Mesenteric fat pad (tissue), 1 donor: Measurements from ENCODE around the gene CACUL1. TPM values are rescaled to one million over a fixed set of nuclear protein-coding genes. Genes with fewer than 3 reads are reported as not detected.
"Not testable (repeated sequence)": the region's sequence is repeated elsewhere in the genome, so short reads cannot be mapped to it uniquely, and the experiment has no call there.

Experiments
- DNase-seq: peaks from one replicate; pipeline ENCODE4 v3.0.0-alpha.2; 2020; ENCODE audit warnings: low spot score
- long read RNA-seq: library from polyadenylated mRNA; unstranded; transcript quantifications from one replicate; pipeline ENCODE4 v2.0.0, GENCODE V29; 2020
- total RNA-seq: library from RNA; stranded (reverse); fragmentation: NEBNext Ultra II Directional; extraction: Animal tissue kit (Norgen Biotek cat#: 25700); gene quantifications from one replicate; pipeline ENCODE4 v1.2.1, GENCODE V29; 2021
- donor health status: DM: yes; HTN: yes; CAD: no.

Gene CACUL1
- total RNA-seq = 54.8 TPM
- long read RNA-seq, full-length matches to known transcripts = 133 of 154 reads
- long read RNA-seq, partial matches to known transcripts = 2 of 154 reads
- long read RNA-seq, other reads (novel, unspliced or antisense) = 19 of 154 reads

GRCh38 chr10:118754556-118755423 lies at the start of gene CACUL1:
TSS of gene CACUL1 (minus strand) at chr10:118754970. CDS start at chr10:118754762, 208 bp downstream.
- peak; percentile 100 for DNase-seq

DNA sequence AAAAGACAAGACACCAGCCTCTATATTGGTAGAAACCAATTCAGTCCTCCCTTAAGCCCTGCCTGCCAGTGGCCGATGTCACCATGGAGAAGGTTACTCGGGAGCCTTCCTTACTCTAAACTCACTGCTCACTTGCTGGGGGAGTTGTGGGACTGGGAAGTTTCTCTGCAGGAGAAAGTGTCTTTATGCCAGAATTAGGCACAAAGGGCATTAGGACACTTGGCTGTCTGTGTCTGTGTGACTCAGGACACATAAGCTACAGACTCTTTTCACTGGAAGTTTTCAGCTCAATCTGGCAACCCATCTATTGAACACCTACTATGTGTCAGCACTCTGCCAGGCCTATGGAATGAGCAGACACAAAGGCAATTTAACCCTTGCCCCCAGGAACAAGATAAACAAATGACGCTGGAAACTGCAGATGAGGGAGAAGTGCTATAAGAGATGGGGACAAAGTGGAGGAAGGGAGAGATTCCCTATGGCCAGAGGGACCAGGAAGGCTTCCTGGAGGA lies 49.5 kb upstream of the CACUL1 start:
- peak; percentile 43 for DNase-seq

- DNase-seq = peak; percentile 80
These were observed 47.5 kb upstream of the CACUL1 start for GRCh38 chr10:118802126-118802793.

- no peak for DNase-seq
These were observed 46.1 kb upstream of the CACUL1 start for GRCh38 chr10:118800920-118801319.

GRCh38 chr10:118799777-118800176 lies 45.0 kb upstream of the CACUL1 start:
- DNase-seq = no peak

DNA sequence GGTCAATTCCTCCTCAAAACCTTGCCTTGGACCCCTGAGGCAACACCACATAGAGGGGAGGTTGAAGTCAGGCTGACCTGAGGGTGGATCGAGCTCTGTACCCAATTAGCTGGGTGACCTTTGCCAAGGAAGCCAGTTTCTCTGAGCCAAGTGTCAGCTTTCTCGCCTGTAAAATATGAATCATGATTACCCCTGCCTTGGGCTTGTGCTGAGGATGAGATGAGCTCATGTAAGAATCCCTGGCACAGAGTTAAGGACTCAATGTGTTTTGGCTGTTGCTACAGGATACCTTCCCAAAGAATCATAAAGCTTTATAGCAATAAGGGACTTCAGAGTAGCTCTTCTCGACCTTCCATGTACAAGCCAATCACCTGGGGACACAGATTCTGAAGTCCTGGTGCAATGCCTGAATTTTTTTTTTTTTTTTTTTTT lies 43.5 kb upstream of the CACUL1 start:
- DNase-seq = no peak

DNA sequence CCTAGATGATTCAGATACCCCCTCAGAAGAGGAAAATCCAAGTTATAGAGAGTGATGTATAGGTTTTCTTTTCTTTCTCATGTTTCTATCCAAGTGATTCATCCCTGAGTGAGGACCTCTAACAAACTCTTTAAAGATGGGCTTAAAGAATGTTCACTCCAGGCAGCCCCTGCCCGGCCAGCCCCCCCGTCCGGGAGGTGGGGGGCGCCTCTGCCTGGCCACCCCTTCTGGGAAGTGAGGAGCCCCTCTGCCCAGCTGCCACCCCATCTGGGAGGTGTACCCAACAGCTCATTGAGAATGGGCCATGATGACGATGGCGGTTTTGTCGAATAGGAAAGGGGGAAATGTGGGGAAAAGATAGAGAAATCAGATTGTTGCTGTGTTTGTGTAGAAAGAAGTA lies 40.2 kb upstream of the CACUL1 start:
- DNase-seq = not testable (repeated sequence)

GRCh38 chr10:118793545-118793944 lies 38.8 kb upstream of the CACUL1 start:
- DNase-seq = peak; percentile 73

GRCh38 chr10:118792526-118792925 lies 37.8 kb upstream of the CACUL1 start:
- peak; percentile 69 for DNase-seq

DNA sequence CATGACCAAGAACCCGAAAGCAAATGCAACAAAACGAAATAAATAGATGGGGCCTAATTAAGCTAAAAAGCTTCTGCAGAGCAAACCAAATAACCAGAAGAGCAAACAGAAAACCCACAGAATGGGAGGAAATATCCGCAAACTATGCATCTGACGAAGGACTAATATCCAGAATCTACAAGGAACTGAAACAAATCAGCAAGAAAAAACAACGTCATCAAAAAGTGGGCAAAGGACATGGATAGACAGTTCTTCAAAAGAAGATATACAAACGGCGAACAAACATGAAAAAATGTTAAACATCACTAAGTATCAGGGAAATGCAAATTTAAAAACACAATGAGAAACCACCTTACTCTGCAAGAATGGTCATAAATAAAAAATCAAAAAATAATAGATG lies 35.3 kb upstream of the CACUL1 start:
- no peak for DNase-seq

DNA sequence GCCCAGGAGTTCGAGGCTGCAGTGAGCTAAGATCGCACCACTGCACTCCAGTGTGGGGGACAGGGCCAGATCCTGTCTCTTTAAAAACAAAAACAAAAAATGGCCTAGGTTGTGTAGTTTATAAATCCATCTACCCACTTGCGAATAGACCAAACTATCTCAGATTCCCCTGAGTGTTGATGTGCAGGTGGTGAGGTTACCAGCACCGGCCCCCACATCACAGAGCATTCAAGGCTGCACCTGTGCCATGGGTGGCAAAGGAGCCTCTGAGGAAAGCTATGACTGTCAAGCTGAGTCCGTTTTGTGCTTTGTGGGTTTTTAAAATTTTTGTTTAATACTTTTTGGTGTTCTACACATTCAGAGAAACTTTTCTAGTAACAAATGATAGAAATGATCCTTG lies 30.8 kb upstream of the CACUL1 start:
- DNase-seq = no peak

DNA sequence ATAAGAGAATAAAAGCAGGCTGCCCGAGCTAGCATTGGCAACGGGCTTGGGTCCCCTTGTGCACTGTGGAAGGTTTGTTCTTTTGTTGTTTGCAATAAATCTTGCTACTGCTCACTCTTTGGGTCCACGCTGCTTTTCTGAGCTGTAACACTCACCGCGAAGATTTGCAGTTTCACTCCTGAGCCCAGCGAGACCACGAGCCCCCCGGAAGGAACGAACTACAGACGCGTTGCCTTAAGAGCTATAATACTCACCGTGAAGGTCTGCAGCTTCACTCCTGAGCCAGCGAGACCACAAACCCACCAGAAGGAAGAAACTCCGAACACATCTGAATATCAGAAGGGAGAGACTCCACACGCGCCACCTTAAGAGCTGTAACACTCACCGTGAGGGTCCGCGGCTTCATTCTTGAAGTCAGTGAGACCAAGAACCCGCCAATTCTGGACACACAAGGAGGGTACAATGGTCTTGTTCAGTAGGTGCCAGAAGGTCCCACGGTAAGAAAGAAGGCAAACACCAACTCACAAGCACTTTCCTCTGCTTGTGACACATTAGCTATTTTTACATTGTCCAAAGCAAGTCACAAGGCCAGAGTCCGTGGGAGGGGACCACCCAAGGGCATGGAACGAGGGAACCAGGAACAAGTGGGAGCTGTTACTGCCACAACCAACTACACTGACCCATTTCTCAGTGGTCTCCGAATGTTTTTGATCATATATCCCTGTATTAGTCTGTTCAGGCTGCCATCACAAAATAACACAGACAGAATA lies 29.2 kb upstream of the CACUL1 start:
- DNase-seq = no peak

DNA sequence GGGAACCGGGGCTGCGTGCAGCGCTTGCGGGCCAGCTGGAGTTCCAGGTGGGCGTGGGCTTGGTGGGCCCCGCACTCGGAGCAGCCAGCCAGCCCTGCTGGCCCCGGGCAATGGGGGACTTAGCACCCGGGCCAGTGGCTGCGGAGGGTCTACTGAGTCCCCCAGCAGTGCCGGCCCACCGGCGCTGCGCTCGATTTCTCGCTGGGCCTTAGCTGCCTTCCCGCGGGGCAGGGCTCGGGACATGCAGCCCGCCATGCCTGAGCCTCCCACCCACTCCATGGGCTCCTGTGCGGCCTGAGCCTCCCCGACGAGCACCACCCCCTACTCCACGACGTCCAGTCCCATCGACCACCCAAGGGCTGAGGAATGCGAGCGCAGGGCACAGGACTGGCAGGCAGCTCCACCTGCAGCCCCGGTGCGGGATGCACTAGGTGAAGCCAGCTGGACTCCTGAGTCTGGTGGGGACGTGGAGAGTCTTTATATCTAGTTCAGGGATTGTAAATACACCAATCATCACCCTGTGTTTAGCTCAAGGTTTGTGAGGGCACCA lies 28.2 kb upstream of the CACUL1 start:
- not testable (repeated sequence) for DNase-seq

- no peak for DNase-seq
These were observed 26.8 kb upstream of the CACUL1 start for GRCh38 chr10:118781541-118781940.

DNA sequence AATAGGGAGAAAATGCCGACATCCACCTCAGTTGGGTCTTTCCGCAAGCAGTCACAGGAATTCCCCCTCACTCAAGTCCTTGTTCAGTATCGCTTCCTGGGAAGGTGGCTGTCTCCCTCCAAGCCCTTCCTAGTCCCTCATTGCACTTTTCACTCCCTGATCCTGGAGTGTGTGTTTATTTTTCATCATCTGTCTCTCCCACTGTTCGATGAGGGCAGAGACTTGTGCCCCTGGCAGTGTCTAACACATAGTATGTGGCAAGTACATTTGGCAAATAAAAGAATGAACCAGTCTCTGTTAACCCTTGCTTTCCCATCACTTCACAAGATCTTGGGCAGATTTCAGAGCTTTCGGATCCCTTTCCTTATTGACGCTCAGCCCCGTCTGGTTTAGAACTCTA lies 24.0 kb upstream of the CACUL1 start:
- no peak for DNase-seq

DNA sequence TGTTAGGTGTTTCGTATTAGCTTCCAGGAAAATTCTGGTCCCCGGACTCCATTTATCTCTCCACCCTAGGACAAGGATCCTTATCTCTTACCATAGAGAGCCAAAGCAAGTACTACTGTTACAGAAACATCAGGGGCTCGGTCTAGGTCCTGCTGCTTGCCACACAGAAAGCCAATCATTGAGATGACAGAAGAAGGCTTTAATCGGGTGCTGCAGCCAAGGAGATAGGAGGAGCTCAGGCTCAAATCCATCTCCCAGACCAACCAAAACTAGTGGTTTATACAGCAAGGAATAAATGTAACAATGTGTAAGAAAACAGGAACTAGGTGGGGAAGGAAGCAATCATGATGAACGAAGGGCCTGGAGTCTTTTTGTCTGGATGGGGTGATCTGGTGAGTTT lies 22.2 kb upstream of the CACUL1 start:
- DNase-seq = no peak

DNA sequence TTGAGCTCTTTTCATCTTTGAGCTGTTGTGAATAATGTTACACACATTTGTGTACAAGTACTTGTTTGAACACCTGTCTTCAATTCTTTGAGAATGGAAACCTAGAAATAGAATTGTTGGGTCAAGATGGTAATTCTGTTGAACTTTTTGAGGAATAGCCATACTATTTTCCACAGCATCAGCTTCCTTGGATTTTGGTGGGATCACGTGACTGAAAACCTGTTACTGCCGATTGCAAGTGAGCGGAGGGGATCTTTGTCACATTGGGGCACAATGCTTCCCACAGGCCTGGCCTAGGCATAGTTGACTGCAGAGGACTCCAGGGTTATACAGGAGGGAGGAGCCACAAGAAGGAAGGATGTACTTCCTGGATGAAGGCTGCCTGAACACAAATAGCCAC lies 21.3 kb upstream of the CACUL1 start:
- no peak for DNase-seq

GRCh38 chr10:118775478-118775877 lies 20.7 kb upstream of the CACUL1 start:
- no peak for DNase-seq

DNA sequence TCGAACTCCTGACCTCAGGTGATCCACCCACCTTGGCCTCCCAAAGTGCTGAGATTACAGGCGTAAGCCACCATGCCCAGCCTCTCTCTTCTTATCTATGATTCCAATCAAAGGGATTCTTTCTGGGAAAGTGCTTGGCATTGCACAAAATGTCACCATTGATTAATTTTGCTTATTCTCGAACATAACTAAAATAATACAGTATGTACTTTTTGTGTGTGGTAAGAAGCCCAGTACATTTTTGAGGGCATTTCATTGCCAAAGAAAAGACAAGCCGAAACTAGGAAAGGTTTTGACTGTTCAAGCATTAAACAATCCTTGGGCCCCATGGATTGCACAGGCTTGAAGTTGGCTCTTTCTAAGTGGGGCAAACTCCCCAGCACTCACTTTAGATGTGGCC lies 18.3 kb upstream of the CACUL1 start:
- no peak for DNase-seq

DNA sequence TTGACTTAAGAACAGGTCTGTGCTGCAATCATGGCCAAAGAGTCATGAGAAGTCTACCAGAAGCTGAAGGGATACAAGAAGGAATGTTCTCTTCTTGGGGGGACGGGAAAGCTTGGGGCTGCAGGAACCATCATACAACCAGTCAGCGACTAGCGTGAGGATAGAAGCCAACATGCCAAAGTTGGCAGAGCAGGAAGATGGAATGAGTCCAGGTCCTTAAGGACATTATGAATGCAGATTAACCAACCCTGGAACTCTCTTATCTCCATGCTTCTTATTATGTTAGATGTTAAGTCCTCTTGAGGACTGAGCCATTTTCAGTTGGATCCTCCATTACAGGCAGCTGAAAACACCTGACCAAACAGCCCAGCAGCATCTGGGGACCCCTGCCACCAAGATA lies 17.2 kb upstream of the CACUL1 start:
- DNase-seq = no peak
